Bronchial epithelial cell (primary cell): ENCODE measurements around the gene BST1. TPM values are rescaled to one million over a fixed set of nuclear protein-coding genes. Genes with fewer than 3 reads are reported as not detected.

Experiments used
- DNase-seq: peaks from one replicate; pipeline ENCODE4 v3.0.0-alpha.2; 2010; ENCODE audit warnings: low read depth
- FAIRE-seq: peaks from 2 replicates; lab custom pipeline; 2011; peaks lifted over from hg19 to GRCh38; lab: Jason Lieb, UNC
- H3K27me3 ChIP-seq: 2 replicates; pipeline ENCODE4 v1.5.1; 2011; ENCODE audit warnings: low read length; ENCODE audit not compliant: control insufficient read depth, insufficient read depth
- H3K36me3 ChIP-seq: 2 replicates; pipeline ENCODE4 v1.5.1; 2011; ENCODE audit warnings: low read length; ENCODE audit not compliant: control insufficient read depth, insufficient read depth
- H3K4me3 ChIP-seq: 2 replicates; pipeline ENCODE4 v1.5.1; 2011; ENCODE audit warnings: mild to moderate bottlenecking, low read depth, low read length, control low read depth
- total RNA-seq: library from RNA; depleted of rRNA; stranded (reverse); fragments of >200 nt; gene quantifications from 2 replicates; pipeline ENCODE4 v1.2.1, GENCODE V29; 2014
- TF ChIP-seq, protein P1 (sequence below): IDR thresholded peaks from 2 replicates; pipeline ENCODE4 v1.5.1; 2011; ENCODE audit warnings: mild to moderate bottlenecking, moderate library complexity, low read length, control low read depth, inconsistent platforms; ENCODE audit not compliant: insufficient read depth, severe bottlenecking

BST1 gene, protein sequence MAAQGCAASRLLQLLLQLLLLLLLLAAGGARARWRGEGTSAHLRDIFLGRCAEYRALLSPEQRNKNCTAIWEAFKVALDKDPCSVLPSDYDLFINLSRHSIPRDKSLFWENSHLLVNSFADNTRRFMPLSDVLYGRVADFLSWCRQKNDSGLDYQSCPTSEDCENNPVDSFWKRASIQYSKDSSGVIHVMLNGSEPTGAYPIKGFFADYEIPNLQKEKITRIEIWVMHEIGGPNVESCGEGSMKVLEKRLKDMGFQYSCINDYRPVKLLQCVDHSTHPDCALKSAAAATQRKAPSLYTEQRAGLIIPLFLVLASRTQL
- total RNA-seq = 0.64 and 0.79 TPM in 2 replicates

DNA sequence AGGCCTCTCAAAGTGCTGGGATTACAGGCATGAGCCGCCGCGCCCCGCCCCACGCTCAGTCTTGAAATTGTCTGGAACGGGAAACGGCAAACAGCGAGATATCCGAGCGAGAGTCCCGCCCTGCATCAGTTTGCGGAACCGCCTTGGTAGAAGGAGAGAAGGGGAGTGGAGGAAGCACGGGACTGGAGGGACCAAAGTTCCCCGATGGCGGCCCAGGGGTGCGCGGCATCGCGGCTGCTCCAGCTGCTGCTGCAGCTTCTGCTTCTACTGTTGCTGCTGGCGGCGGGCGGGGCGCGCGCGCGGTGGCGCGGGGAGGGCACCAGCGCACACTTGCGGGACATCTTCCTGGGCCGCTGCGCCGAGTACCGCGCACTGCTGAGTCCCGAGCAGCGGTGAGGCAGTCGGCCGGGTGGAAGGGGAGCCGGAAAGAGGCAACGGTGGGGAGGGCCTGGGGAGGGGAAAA lies at the start of gene BST1:
Gene BST1 (plus strand): TSS at position 125 of the 463 bp plus-strand sequence. CDS start 80 bp downstream, at position 205.
- peak within 1 kb of the TSS; percentile 28 for H3K4me3 ChIP-seq
- TF ChIP-seq, protein P1, sequence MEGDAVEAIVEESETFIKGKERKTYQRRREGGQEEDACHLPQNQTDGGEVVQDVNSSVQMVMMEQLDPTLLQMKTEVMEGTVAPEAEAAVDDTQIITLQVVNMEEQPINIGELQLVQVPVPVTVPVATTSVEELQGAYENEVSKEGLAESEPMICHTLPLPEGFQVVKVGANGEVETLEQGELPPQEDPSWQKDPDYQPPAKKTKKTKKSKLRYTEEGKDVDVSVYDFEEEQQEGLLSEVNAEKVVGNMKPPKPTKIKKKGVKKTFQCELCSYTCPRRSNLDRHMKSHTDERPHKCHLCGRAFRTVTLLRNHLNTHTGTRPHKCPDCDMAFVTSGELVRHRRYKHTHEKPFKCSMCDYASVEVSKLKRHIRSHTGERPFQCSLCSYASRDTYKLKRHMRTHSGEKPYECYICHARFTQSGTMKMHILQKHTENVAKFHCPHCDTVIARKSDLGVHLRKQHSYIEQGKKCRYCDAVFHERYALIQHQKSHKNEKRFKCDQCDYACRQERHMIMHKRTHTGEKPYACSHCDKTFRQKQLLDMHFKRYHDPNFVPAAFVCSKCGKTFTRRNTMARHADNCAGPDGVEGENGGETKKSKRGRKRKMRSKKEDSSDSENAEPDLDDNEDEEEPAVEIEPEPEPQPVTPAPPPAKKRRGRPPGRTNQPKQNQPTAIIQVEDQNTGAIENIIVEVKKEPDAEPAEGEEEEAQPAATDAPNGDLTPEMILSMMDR = no peak
- FAIRE-seq (no peak), DNase-seq (peak; percentile 27)
- H3K27me3 ChIP-seq = no peaks in the 10 kb centered on the region
- H3K36me3 ChIP-seq = no peaks in the 10 kb centered on the region

DNA sequence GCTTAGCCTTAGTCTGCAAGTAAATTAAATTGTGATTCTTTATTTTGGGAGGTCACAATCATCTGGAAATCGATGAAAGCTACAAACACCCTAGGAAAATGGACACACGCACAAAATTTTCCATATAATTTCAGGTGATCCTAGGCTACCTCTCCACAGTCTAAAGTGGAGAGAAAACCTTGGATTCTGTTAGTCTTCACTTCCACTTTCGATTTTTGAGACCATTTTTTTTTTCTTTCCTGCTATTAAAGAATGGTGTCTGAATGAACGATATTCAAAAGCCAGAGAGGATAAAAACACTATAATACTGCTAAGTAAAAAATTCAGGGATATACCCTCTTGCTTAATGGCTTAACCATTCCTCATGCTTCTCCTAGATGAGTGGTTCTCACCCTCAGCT lies 49.4 kb upstream of the BST1 start:
- DNase-seq (no peak), FAIRE-seq (no peak)
- no peaks in the 10 kb centered on the region for H3K27me3 ChIP-seq
- peak overlapping the region; percentile 69 for H3K4me3 ChIP-seq
- TF ChIP-seq, protein P1 = no peak
- no peaks in the 10 kb centered on the region for H3K36me3 ChIP-seq

DNA sequence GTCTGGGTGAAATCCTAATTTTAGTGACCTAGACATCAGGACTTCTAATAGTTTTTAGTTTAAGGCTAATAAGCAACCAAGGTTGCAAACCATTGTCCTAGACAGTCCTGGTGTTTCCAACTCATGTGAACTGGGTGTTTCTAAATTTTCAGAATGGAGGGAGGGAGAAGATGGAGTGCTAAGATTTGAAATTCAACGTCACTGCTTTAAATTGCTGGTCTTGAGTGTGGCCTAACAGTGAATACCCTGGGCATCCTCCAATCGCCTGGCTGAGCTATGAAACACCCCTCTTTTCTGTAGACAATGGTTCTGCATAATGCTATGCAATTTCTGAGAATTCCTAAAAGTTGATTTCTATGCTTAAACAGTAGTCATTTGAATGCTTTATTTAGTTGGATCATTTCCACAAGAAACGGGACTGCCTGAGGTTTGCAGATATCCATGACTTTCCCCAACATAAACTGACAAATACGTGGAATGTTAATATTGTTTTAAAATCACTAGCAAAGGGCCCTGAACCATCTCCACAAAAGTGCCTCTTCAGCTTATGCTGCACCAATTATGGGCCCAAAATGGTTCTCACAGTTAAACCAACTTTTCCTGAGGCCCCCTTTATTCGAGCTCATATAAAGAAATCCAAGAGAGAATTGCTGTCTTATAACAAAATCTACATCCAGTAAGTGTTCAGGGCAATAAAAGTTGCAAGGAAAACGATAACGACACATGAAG lies 48.8 kb upstream of the BST1 start:
- Histone ChIP-seq H3K36me3 (no peaks in the 10 kb centered on the region), H3K27me3 (no peaks in the 10 kb centered on the region), H3K4me3 (peak overlapping the region; percentile 69)
- FAIRE-seq (no peak), DNase-seq (no peak)
- TF ChIP-seq, protein P1 = no peak

DNA sequence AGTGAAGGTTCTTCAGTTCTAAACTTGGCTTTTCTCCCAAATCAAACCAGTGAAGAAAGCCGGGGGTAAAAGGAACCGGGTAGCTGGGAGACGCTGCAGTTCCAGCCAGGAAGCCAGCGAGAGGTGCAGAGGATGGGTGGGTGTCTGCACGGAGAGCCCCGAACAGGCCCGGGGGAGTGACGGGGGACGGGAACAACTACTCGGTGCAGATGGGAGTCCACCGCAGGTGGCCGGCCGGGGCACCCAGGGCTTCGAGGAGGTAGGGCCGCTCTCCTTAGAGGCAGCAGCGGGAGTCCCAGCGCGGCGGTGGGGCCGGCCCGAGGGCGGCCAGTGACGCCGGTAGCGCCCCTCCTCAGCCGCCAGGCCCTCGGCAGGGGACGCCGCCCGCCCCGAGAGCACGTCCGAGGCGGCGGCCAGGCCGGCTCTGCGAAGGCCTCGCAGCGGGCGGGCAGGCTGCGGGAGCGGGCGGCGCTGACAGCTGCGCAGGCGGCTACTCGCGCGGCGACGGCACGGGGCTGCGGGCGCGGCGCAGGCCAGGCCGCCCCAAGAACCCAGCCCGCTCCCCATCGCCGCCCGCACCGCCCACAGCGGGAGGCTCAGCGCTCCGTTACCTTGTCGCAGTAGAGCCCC lies 48.2 kb upstream of the BST1 start:
- Histone ChIP-seq H3K4me3 (peak overlapping the region; percentile 69), H3K27me3 (no peaks in the 10 kb centered on the region), H3K36me3 (no peaks in the 10 kb centered on the region)
- TF ChIP-seq, protein P1 = no peak
- FAIRE-seq (no peak), DNase-seq (no peak)

DNA sequence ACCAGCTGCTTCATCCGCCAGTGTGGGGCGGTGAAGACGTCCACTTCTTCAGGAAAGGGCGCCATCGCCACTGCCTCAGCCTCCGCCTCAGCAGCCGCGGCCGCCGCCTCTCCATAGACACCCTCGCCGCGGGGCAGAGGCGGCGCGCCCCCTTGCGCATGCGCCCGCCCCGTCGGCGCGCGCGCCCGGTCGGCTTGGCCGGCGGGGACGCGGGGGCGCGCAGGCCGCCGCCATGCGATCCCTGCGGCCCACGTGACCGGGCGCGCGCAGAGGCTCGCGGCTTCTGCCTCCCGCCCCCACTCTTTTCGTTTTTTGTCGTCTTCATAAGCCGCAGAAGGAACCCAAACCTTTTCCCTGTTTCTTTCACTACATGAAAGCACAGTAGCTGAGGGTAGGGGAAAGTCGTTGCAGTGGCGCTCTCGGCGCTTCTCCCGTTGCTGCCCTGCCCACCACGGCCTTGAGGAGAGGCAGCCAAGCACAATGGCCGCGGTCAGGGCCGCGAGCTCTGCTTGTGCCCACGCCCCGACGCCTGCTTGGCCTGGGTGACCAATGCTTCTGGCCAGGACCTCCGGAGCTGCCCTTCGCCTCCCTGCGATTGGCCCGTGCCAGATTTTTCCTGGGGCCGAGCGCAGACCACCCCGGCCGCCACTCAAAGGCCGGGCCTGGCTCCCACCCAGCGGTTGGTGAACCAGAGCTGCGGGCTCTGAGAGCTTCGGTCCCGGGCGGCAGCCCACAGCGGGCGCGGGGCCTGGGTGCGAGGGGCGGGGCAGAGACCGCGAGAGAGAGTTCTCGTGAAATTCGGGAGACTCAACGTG lies 47.4 kb upstream of the BST1 start, which contains the start of gene FBXL5:
Gene FBXL5 (minus strand): TSS at position 135 of the 815 bp plus-strand sequence. CDS start 70 bp downstream, at position 65.
- Histone ChIP-seq H3K36me3 (no peaks in the 10 kb centered on the region), H3K4me3 (peak within 1 kb of the TSS; percentile 69), H3K27me3 (no peaks in the 10 kb centered on the region)
- TF ChIP-seq, protein P1 = no peak
- DNase-seq (peak; percentile 60), FAIRE-seq (no peak)
